Measurements from ENCODE around the gene KRT83.

The KRT83 gene

DNA sequence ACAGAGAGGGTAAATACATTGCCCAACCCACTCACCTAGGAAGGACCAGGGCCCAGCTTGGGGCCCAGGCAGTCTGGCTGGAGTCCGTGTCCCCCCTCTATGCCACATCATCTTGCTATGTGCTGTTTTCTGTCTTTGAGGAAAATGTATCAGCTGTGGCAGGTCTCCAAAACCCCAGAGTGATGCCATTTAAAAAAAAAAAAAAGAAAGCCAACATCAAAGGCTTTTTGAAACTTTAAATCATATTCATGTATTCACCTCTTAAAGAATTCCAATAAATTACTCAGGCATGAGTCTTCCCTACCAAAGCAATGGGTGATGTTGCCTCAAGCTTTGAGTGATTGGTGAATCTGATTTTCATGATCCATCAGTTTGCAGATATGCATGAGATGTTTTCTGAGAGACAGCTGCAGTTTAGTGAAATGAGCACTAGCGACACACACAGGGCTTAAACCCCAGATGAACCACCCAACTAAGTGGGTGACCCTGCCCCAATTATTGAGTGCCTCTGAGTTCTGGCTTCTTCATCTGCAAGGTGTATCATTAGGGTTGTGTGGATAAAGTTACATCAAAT, 35.9 kb downstream of the KRT83 start:
- DNase-seq, result no peak

DNA sequence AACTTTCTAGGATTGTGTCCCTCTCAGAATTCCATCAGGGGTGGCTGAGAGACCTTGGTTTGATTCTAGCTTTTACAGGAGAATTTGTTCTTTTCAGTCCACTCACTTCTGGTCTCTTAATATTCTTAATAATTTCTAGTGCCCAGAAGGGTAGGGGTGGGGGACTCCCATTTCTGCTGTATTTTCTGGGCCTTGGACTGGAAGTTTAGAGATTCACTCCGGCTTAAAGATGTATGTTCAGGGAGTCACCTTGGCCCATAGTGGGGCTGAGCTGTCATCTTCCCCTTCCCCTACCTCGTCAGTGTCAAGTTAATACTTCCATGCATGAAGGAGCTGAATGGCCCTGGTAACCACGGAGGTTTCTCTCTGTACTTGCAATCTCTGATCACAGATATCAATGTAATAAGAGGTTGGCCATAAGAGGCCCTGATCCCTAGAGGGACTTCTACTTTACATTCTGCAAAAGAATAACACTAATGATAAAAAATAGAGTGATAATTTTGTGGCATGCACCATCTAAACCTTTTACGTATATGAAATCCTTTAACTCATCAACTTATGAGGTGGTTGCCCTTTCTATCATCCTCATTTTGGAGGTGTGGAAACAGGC, 36.5 kb downstream of the KRT83 start:
- DNase-seq, result no peak

- no peak for DNase-seq
Observed at GRCh38 chr12:52280796-52281560, 40.2 kb downstream of the KRT83 start.

DNA sequence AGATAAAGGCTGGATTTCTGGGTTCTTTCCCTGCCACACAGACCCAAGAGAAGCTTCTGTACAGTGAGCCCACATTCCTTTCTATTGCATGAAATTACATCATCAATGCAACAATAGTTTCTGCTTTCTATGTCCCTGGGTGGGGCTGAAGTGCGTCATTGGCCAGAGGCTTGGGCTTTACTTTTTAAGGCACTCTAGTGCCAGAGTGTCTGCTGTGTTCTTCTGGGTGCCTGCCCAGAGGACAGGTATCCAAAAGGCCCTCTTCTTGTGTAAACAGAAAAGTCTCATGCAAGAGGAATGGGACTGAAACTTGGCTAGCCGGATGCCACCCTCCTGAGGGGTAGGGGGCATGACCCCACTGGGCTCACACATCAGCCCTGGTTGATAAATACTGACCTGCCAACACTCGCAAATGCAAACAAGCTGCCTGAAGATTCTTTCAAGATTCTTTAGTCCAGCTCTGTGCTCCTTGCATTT, 40.8 kb downstream of the KRT83 start:
- no peak for DNase-seq

DNA sequence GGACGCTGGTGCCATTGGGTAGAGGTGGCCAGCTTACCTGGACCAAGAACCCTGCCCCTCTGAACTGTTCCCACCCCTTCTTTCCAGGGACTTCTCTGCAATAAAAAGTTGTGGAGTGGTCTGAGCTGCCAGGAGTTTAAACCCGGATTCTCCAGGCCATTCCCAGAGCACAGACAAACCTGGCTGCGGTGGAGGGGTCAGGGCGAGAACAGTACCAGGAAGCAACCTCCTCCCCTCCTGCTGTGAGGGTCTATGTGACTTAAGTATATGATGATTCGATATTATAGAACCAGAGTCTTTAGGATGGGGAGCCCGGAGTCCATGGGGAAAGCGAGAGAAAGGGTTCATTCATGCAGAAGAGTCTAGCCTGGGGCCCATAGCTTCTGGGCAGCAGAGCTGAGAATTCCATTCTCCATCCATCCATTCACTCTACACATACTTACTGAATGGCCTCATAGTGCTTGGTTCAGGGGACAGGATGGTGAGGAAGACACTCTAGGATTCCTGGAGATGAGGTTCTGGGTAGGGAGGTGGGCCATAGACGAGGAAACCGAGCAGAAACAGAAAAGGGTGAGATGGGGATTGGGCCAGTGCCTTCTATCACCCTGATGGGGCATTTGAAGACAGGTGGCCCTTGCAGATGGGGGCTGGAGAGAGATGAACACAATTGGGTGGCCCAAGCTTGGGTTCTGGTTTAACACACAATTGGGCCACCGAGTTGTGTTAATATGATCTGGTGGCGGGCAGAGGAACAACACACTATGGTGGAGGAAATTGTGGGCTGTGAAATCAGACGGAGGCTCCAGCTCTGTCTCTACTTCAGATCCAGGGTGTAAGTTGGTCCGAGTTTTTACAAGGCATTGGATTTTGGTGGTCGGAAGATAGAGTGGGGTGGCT, 41.5 kb downstream of the KRT83 start:
- DNase-seq, result no peak

DNA sequence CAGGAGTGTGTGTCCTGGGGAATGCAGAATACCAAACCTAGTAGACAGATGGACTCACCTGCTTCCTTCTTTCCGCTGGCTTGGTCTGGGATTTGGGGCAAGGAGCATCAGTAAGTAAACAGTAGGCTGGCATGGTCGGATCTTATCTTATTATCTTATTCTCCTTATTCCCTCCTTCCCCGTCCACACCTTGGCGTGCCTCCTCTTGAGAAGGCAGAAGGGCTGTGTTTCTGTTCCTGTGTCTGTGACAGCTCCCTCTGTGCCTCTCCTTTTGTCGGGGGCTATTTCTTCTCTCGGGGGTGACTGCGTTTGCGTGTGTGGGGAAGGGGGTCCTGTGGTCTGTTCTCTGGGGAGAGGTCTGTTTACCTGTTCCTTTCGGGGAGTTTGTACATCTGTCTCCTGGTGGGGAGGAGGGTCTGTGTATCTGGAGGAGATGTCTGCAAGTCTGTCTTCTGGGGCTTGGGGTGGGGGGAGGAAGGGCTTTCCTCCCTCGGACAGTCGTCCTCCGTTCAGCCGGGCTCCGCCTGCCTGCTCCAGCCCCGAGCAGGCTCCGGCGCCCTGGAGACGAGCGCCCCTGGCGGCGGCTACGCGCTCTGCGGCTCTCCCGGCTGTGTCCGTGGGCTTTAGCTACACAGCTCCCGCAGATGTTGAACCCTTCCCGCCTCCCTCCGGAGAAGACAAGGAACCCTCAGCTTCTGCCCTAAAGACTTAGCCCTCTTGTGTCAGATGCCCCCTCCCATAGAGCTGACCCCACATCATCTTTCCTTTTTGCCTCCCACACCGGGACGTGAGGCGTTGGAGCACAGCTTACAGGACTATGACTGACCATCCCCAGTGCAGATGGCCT, 42.4 kb downstream of the KRT83 start:
- peak; percentile 87 for DNase-seq

GRCh38 chr12:52277486-52278245, 43.5 kb downstream of the KRT83 start:
- DNase-seq, result no peak

DNA sequence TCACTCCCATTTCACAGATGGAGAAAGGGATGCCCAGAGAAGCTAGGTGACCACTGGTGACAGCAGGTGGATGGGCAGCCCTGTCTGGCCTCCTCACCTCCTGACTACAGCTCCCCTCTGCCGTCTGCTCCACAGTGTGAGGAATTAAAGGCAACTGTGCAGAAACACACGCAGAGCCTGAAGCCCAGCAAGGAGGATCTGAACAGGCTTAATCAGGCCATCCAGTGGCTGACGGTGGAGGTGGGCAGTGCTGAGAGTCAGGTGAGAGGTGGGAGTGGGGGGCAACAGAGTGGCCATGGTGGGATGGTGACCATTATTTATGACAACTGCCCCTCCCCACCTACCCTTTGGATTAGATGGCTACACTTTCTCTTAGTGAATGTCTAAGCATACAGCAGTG, 45.5 kb downstream of the KRT83 start:
- DNase-seq, result no peak

- DNase-seq, result no peak
Observed at GRCh38 chr12:52274521-52275120, 46.6 kb downstream of the KRT83 start, which contains the start of gene KRT86. Gene KRT86, plus strand, starts transcription at chr12:52274645. Its CDS starts 27,272 bp downstream, at chr12:52301917.

DNA sequence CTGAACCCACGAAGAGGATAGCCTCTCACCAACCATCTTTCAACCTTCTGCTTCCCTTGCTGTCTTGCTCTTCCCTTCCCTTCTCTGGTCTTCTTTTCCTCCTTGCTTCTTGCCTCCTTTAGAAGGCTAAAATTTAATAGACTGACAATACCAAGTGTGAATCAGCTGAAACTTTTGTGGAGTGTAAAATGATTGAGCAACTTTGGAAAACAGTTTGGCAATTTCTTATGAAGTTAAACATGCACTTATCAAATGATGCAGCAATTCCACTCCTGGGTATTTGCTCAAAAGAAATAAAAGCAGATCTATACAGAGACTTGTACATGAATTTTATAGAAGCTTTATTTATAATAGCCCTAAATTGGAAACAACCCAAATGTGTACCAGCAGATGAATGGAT, 50.0 kb downstream of the KRT83 start:
- no peak for DNase-seq

DNA sequence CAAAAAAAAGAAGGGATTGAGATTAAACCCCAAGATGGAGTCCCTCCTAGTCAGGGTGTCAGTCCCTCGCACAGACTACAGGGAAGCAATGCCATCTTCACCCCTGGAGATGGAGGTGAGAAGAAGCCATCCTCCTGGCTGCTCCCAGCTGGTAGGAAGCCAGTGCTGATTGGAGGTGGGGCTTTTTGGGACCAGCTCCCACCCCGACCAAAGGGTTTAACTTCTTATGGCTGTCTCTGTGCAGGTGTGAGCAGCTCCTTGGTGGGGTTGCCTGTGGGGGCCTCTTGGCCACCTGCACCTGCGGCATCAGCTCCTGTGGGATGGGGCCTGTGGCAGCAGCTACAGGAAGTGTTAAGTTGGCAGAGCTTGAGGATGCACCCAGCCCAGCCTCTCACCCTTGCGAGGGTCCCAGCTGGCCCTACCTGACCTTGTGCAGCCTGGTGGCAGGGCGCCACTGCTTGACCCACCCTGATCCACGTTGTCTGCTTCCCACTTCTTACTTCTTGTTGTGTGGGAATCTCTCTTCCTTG, 50.6 kb downstream of the KRT83 start:
- no peak for DNase-seq

- DNase-seq, result no peak
Observed at GRCh38 chr12:52268212-52268611, 53.0 kb downstream of the KRT83 start.

GRCh38 chr12:52267699-52268098, 53.5 kb downstream of the KRT83 start:
- no peak for DNase-seq

DNA sequence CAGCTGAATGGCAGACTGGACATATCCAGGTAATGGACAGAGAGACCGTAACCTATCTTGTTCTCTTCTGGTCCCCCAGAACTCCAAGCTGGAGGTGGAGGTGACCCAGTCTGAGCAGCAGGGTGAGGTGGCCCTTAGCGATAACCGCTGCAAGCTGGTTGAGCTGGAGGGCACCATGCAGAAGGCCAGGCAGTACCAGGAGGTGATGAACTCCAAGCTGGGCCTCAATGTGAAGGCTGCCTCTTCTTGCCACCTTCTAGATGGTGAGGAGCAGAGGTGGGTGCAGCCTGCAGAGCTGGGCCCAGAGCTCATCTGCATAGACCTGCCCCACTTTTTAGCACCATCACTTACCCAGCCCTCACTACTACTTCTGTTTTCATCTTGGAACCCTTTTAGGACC, 53.9 kb downstream of the KRT83 start:
- DNase-seq, result no peak

DNA sequence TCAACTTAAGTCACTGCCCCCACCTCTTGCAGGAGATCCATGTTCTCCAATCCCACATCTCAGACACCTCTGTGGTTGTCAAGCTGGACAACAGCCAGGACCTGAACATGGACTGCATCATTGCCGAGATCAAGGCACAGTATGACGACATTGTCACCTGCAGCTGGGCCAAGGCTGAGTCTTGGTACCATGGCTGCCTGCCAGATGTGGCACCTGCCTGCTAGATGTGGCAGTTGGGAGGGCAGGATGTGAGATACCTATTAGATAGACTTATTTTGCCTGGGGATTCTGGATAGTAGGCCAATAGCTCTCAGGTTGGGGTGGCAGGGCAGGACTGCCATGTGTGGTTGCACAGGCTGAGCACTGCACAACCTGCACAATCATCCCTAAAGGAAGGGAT, 54.7 kb downstream of the KRT83 start:
- DNase-seq, result no peak

DNA sequence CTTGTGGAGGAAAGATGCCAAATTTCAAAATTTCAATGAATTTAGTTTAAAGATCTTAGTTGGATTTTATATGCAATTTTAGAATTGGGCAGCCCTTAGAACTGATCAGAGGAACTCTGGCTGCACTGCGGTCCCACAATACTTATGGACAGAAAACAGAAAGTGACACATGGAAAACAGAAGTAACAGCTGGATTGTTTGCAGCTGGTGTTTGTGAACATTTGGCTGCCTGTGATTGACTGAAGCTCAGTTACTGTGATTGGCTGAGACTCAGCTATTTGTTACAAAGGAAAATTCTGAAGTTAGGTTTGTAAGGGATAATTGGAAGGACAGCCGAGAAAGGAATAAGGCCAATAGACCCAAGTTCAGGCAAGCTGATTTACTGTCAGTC, 56.8 kb downstream of the KRT83 start:
- DNase-seq, result no peak
